Pancreas (tissue), 10 donors: ENCODE data around the gene SAXO1. TPM values are rescaled to one million over a fixed set of nuclear protein-coding genes. Genes with fewer than 3 reads are reported as not detected.

Experiments used
- ATAC-seq, 4 donors: fragments of 200-7000 bp; cut with Tn5 transposase; one replicate each; pipeline versions ENCODE4 v1.8.0 to v1.9.1; 2020; ENCODE audit warnings: mild to moderate bottlenecking in 4 of 4, moderate library complexity in 4 of 4
- DNase-seq, 6 donors: peaks; one replicate each; pipeline ENCODE4 v3.0.0-alpha.2; 2020
- FAIRE-seq: peaks from 2 replicates; lab custom pipeline; 2012; peaks lifted over from hg19 to GRCh38; lab: Jason Lieb, UNC
- H3K27ac ChIP-seq, 4 donors: fragments of 200-600 bp; sonication (generic); 1 replicate in 3 of 4; 2 replicates in 1 of 4; pipeline versions ENCODE4 v1.5.0 to v1.8.0; 2020
- H3K27me3 ChIP-seq, 4 donors: fragments of 200-600 bp; one replicate each; pipeline ENCODE4 v1.8.0; 2021
- H3K36me3 ChIP-seq, 3 donors: fragments of 200-600 bp; sonication (generic) in 1 of 3; one replicate each; pipeline versions ENCODE4 v1.5.0 to v1.8.0; 2020 to 2021
- H3K4me1 ChIP-seq, 3 donors: fragments of 200-600 bp; one replicate each; pipeline ENCODE4 v1.8.0; 2021
- H3K4me3 ChIP-seq, 4 donors: fragments of 200-600 bp; sonication (generic) in 2 of 4; one replicate each; pipeline versions ENCODE4 v1.5.0 to v1.8.0; 2020 to 2021
- H3K9me3 ChIP-seq, 4 donors: fragments of 200-600 bp; one replicate each; pipeline ENCODE4 v1.8.0; 2021
- CTCF ChIP-seq, 4 donors: fragments of 200-600 bp; sonication (generic) in 3 of 4; IDR thresholded peaks; one replicate each; pipeline versions ENCODE4 v1.5.0 to v1.8.0; 2021; ENCODE audit warnings: antibody characterized with exemption in 4 of 4
- WGBS, 2 donors: extraction: QIAGEN DNeasy Blood & Tissue Kit; methylation state at CpG; one replicate each; pipeline ENCODE4 v1.1.7; 2013; 5-methylcytosine and 5-hydroxymethylcytosine counted together
- intact Hi-C, 3 donors: fragments of 100-400 bp; cut with DNase I; formaldehyde crosslinking; loops; one replicate each; pipeline versions ENCODE4 v1.11.1 to v1.14.2; 2022
- polyA plus RNA-seq, 2 donors: library from polyadenylated mRNA; stranded (reverse); fragments of 200-250 nt; gene quantifications; one replicate each; pipeline ENCODE4 v1.2.3, GENCODE V29; 2013
- total RNA-seq, 6 donors: library from RNA; stranded (reverse); fragmentation: NEBNext Ultra II Directional in 4 of 6; extraction: Animal tissue kit (Norgen Biotek cat#: 25700) in 4 of 6; gene quantifications; one replicate each; pipeline versions ENCODE4 v1.2.1 to v1.2.4, GENCODE V29; 2021 to 2023
- donor health status: healthy with polysubstance abuse.
- donor health status: DM: no; HTN: no; CAD: no; lungs with moderate emphysema.
- donor health status: DM: no; HTN: no; CAD: no.
- donor health status: control.
- donor health status: control.
- donor health status: Bipolar disorder and iron deficiency.
- donor health status: DM: yes; HTN: yes; CAD: no.
- donor health status: DM: no; HTN: no; CAD: no.
- donor health status: DM: no; HTN: no; CAD: no.
- donor health status: DM: yes; HTN: yes; CAD: no.

SAXO1 gene
- total RNA-seq: under 1 TPM in 4 of 6 donors, not detected in 2; 0.08 to 0.51 (median 0.28) TPM
- under 1 TPM; 0.08 to 0.09 TPM for polyA plus RNA-seq

DNA sequence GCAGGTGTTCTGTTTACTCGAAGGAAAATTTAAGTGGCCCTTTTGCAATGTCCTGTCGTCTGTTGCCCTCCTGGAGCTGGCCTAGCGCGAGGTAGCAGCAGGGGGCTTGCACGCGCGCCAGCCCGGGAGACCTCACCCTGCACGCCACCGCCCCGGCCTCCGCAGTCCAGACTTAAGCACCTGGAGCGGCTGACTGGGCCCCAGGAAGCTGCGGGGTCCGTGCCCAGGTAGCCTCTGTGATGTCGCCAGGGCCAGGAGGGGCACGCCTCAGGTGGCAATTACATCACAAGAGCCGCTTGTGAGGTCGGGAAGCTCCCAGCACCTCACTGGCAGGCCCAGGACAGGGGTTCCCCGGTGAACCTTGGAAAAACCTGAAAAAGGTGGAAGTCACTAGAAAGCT is at the start of gene SAXO1:
TSS of gene SAXO1 (minus strand) at position 195 of the 400 bp plus-strand sequence. CDS start 301 bp downstream, outside the sequence.
- H3K4me3 ChIP-seq: no peak within 1 kb of the TSS
- DNase-seq (peak in 1 of 6 donors; percentile 55), FAIRE-seq (no peak), ATAC-seq (no peak)
- no peaks in the 10 kb centered on the region for H3K36me3 ChIP-seq
- no peaks in the 10 kb centered on the region for H3K4me1 ChIP-seq
- no peaks in the 10 kb centered on the region for H3K9me3 ChIP-seq
- H3K27me3 ChIP-seq: no peaks in the 10 kb centered on the region
- intact Hi-C loops: no loop called here
- H3K27ac ChIP-seq: no peak within 1 kb of the TSS
- no peak for TF ChIP-seq CTCF (IDR thresholded peaks at IDR 0.05)
- 61 to 71% methylated on average over 20 of the region's 20 CpGs for WGBS, 2 donors

GRCh38 chr9:19074836-19075235 is 41.8 kb upstream of the SAXO1 start:
- H3K36me3 ChIP-seq: peaks cover 0 to 10% (median 6%) of the 10 kb centered on the region in 3 donors

DNA sequence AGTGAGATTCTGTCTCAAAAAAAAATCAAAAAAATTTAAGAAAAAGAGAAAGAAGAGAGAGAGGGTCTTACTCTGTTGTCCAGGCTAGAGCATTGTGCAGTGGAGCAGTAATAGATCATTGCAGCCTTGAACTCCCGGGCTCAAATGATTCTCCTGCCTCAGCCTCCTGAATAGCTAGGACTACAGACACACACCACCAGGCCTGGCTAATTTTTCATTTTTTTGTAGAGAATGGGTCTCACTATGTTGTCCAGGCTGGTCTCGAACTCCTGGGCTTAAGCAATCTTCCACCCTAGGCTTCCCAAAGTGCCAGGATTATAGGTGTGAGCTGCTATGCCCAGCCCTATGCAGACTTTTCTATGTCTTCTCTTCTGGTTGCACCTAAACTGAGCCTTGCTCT is 41.2 kb upstream of the SAXO1 start:
- Histone ChIP-seq H3K4me3 (no peak overlapping the region), H3K4me1 (no peaks in the 10 kb centered on the region), H3K27ac (no peak overlapping the region), H3K36me3 (peaks cover 0 to 10% (median 6%) of the 10 kb centered on the region in 3 donors), H3K9me3 (no peaks in the 10 kb centered on the region), H3K27me3 (no peaks in the 10 kb centered on the region)
- 96 to 97% methylated on average over 2 of the region's 2 CpGs for WGBS, 2 donors
- intact Hi-C loops: no loop called here
- no peak for DNase-seq
- no peak for TF ChIP-seq CTCF (IDR thresholded peaks at IDR 0.05)
- no peak for ATAC-seq
- FAIRE-seq: no peak

More at GRCh38 chr9:19074836-19075235, 41.8 kb upstream of the SAXO1 start:
- H3K9me3 ChIP-seq: no peaks in the 10 kb centered on the region
- FAIRE-seq: no peak
- no peak for ATAC-seq
- no peak overlapping the region for H3K4me3 ChIP-seq
- H3K4me1 ChIP-seq: no peaks in the 10 kb centered on the region
- no peaks in the 10 kb centered on the region for H3K27me3 ChIP-seq
- DNase-seq: no peak
- no peak for TF ChIP-seq CTCF (IDR thresholded peaks at IDR 0.05)
- intact Hi-C loops: no loop called here
- 61 to 68% methylated on average over 1 of the region's 1 CpG for WGBS, 2 donors
- no peak overlapping the region for H3K27ac ChIP-seq

DNA sequence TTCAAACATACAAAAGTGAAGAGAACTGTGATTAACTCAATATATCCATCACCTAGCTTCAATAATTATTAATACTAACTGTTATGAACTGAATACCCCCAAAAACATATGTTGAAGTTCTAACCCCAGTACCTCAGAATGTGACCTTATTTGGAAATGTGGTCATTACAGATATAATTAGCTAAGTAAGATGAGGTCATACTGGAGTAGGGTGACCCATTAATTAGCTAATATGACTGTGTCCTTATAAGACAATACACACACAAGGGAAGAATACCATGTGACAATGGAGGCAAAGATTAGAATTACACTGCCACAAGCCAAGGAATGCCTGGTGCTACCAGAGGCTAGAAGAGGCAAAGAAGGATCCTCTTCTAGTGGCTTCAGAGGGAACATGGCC is 24.0 kb upstream of the SAXO1 start:
- TF ChIP-seq CTCF (IDR thresholded peaks at IDR 0.05): no peak
- no peak overlapping the region for H3K4me3 ChIP-seq
- FAIRE-seq (no peak), ATAC-seq (no peak), DNase-seq (no peak)
- intact Hi-C loops: no loop called here
- peaks cover 0 to 7% (median 3%) of the 10 kb centered on the region in 3 donors for H3K36me3 ChIP-seq
- H3K27ac ChIP-seq: no peak overlapping the region
- H3K27me3 ChIP-seq: no peaks in the 10 kb centered on the region
- peaks cover 0 to 8% (median 4%) of the 10 kb centered on the region in 3 donors for H3K4me1 ChIP-seq
- H3K9me3 ChIP-seq: no peaks in the 10 kb centered on the region
